Measurements from ENCODE around the gene CD160.

The CD160 gene

DNA sequence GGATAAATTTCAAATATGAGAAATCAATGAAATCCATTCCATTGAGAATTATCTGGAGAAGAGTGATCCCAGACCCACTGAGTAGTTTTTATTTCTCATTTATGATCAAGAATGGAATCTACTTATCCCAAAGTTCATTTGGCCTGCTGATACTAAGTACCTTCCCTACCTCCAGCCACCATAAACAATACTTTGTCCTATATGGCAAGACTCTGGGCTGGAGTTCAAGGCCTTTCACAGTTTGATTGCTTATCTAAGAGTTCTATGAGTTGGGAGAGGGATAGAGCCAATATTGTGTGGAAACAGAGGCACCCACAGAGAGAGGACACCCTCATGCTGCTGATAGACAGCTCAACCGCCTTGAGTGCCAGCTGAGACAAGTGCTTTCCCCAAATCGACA lies 17.2 kb upstream of the CD160 start:
- no peak for DNase-seq (ENCODE audit: low read depth, low spot score)
- ChIA-PET CTCF (interaction anchor here (4.4 kb wide), 1 partner anchor 19 kb away, joined by 42 read pairs; the partner anchor contains the start of gene CD160), POLR2A (no interaction called here)
- no peak overlapping the region for H3K4me3 ChIP-seq (ENCODE audit: low read depth, low read length)
- TF ChIP-seq, protein P1, sequence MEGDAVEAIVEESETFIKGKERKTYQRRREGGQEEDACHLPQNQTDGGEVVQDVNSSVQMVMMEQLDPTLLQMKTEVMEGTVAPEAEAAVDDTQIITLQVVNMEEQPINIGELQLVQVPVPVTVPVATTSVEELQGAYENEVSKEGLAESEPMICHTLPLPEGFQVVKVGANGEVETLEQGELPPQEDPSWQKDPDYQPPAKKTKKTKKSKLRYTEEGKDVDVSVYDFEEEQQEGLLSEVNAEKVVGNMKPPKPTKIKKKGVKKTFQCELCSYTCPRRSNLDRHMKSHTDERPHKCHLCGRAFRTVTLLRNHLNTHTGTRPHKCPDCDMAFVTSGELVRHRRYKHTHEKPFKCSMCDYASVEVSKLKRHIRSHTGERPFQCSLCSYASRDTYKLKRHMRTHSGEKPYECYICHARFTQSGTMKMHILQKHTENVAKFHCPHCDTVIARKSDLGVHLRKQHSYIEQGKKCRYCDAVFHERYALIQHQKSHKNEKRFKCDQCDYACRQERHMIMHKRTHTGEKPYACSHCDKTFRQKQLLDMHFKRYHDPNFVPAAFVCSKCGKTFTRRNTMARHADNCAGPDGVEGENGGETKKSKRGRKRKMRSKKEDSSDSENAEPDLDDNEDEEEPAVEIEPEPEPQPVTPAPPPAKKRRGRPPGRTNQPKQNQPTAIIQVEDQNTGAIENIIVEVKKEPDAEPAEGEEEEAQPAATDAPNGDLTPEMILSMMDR (IDR thresholded peaks at IDR 0.05; ENCODE audit: insufficient read depth, low read length, missing control alignments) = no peak

DNA sequence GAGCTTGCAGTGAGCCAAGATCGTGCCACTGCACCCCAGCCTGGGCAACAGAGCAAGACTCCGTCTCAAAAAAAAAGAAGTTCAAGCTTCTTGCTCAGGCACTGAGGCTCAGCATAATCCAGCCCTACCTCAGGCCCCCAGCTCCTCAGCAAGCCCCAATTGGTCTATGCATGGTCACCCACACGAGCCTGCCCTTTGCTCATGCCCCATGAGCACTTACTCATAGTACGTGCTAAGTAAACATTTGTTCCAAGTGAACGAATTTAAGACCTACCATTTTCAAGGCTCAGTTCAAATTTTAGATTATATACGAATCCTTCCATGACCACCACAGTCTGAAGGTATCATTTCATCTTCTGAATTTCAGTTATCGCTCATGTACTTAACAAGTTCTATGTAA lies 16.5 kb upstream of the CD160 start:
- H3K4me3 ChIP-seq (ENCODE audit: low read depth, low read length) = no peak overlapping the region
- DNase-seq (ENCODE audit: low read depth, low spot score) = no peak
- ChIA-PET CTCF (interaction anchor here (1.4 to 4.4 kb wide), 2 partner anchors 14 to 18 kb away, joined by 3 to 42 read pairs; partner anchors contain the start of gene CD160), POLR2A (no interaction called here)
- TF ChIP-seq, protein P1 (IDR thresholded peaks at IDR 0.05; ENCODE audit: insufficient read depth, low read length, missing control alignments) = no peak

DNA sequence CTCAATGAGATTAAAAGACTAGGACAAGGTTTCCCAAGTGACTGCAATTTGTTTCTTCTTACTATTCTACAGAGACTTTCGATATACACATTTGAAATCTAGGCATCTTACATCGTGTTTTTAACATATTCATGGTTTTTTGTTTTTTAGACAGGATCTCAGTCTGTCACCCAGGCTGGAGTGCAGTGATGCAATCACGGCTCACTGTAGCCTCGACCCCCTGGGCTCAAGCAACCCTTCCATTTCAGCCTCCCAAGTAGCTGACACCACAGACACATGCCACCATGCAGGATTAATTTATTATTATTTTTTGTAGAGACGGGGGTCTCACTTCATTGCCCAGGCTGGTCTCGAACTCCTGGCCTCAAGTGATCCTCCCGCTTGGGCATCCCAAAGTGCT lies 13.7 kb upstream of the CD160 start:
- POLR2A ChIA-PET = no interaction called here
- CTCF ChIA-PET = interaction anchor here (2.5 to 4.4 kb wide), 2 partner anchors 11 to 15 kb away, joined by 10 to 42 read pairs; partner anchors contain the start of gene CD160
- DNase-seq (ENCODE audit: low read depth, low spot score) = no peak
- TF ChIP-seq, protein P1 (IDR thresholded peaks at IDR 0.05; ENCODE audit: insufficient read depth, low read length, missing control alignments) = no peak
- no peak overlapping the region for H3K4me3 ChIP-seq (ENCODE audit: low read depth, low read length)

DNA sequence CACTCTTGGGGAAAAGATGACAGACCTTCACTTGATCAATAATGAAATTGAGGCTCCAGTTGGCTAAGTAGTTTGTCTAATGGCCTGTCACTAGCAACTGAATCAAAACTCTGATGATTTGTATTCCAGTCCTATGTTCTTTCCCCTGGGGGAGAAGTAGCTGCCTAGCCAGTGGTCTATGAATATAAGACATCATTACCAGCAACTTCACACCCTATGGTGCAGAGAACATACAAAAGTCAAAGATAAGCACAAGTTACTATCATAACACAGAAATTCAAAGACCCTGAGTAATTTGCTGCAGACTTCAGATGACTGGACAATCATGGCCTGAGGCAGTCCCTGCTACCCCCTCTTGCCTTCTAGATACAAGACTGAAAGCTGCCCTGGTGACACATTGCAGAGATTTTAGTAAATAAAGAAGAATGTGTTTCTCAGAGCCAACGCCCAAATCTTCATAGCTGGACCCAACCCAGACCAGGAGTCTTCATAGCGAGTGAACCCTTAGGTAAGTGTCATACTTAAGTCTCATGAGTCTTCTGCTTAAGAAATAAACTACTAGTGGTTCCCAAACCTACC lies 13.1 kb upstream of the CD160 start:
- TF ChIP-seq, protein P1 (IDR thresholded peaks at IDR 0.05; ENCODE audit: insufficient read depth, low read length, missing control alignments) = no peak
- CTCF ChIA-PET = interaction anchor here (2.5 to 4.4 kb wide), 2 partner anchors 11 to 15 kb away, joined by 10 to 42 read pairs; partner anchors contain the start of gene CD160
- POLR2A ChIA-PET = no interaction called here
- DNase-seq (ENCODE audit: low read depth, low spot score) = no peak
- H3K4me3 ChIP-seq (ENCODE audit: low read depth, low read length) = no peak overlapping the region

DNA sequence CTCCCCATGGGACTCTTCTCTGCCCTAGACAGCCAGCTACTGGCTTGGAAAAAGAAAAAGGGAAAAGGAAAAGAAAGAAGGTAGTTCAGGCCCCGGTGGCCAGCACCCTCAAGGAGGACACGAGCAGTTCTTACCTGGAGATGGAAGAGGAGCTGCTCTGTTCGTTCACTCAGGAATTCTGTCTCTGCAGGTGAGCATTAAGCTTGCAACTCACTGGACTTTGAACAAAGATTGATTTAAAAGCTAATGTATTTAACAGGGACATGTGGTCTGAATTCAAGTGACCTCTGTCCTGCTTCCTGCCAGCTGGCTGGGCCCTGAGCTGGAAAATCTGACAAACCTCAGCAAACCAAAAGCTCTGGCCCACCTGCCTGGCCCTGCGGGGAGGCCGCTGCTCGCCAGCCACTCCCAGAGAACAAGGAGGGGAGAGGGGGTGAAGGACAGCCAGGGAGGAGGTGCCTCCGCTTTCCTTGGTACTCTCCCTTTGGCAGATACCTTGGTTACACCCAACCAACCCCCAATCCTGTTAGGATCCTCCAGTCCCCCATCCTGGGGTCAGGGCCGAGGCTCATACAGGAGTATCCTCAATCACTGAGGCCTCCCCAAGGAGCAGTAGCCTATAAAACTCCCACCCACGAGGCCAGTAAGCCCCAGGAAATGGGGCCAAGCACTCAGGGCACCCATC lies 12.0 kb upstream of the CD160 start, which contains the start of gene PDZK1:
PDZK1 (minus strand) TSS at position 186 of the 685 bp plus-strand sequence. CDS start 19,347 bp downstream, outside the sequence.
- ChIA-PET POLR2A (no interaction called here), CTCF (interaction anchor here (2.5 to 3.2 kb wide), 2 partner anchors 9 to 13 kb away, joined by 10 to 33 read pairs; partner anchors contain the start of gene CD160)
- H3K4me3 ChIP-seq (ENCODE audit: low read depth, low read length) = no peak within 1 kb of the TSS
- TF ChIP-seq, protein P1 (IDR thresholded peaks at IDR 0.05; ENCODE audit: insufficient read depth, low read length, missing control alignments) = no peak
- DNase-seq (ENCODE audit: low read depth, low spot score) = no peak

DNA sequence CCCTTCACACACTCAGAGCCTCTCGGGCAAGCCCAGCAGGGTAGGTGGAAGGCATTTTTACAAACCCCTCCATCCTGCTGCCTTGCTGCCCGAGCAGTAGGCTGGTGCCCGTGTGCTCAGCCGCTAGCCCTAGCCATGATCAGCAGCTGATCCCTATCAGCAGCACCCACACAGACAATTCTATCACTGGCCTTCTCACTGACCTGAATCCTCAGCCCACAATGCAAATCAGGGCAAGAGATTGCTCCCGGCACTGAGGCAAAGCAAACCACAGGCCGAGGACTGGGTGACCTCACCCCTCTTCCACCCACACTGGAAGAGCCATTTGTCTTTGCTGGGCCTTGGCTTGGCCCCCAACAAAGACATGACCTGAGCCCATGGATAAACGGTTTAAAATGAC lies 11.2 kb upstream of the CD160 start:
- TF ChIP-seq, protein P1 (IDR thresholded peaks at IDR 0.05; ENCODE audit: insufficient read depth, low read length, missing control alignments) = no peak
- ChIA-PET POLR2A (no interaction called here), CTCF (interaction anchor here (3.2 kb wide), 1 partner anchor 12 kb away, joined by 33 read pairs; the partner anchor contains the start of gene CD160)
- DNase-seq (ENCODE audit: low read depth, low spot score) = no peak
- no peak overlapping the region for H3K4me3 ChIP-seq (ENCODE audit: low read depth, low read length)
